Natural killer cell (primary cell): ENCODE results near the gene FRMD4A. TPM values are rescaled to one million over a fixed set of nuclear protein-coding genes. Genes with fewer than 3 reads are reported as not detected.
"Not testable (repeated sequence)": the region's sequence is repeated elsewhere in the genome, so short reads cannot be mapped to it uniquely, and the experiment has no call there.

Experiments
- ATAC-seq, 3 donors: fragments of 150-1000 bp in 2 of 3; fragments of 200-7000 bp in 1 of 3; cut with Tn5 transposase; 1 replicate in 1 of 3; 2 replicates in 2 of 3; pipeline ENCODE4 v1.10.0; 2021; ENCODE audit warnings: mild to moderate bottlenecking in 2 of 3, moderate library complexity in 2 of 3
- DNase-seq, 2 donors: peaks; one replicate each; pipeline versions ENCODE4 v3.0.0 to v3.0.0-alpha.2; 2013 to 2021; ENCODE audit warnings: mixed read lengths in 1 of 2
- H3K27ac ChIP-seq: one replicate; pipeline ENCODE4 v1.5.1; 2013; ENCODE audit warnings: mild to moderate bottlenecking, low read length
- H3K27me3 ChIP-seq: one replicate; pipeline ENCODE4 v1.6.1; 2013; ENCODE audit warnings: low read length; ENCODE audit not compliant: control insufficient read depth, insufficient read depth
- H3K36me3 ChIP-seq: one replicate; pipeline ENCODE4 v1.6.1; 2013; ENCODE audit warnings: low read length; ENCODE audit not compliant: control insufficient read depth, insufficient read depth
- H3K4me1 ChIP-seq: one replicate; pipeline ENCODE4 v1.6.1; 2013; ENCODE audit warnings: low read length; ENCODE audit not compliant: control insufficient read depth, insufficient read depth
- H3K4me3 ChIP-seq: one replicate; pipeline ENCODE4 v1.5.1; 2013; ENCODE audit warnings: low read length
- H3K9me3 ChIP-seq: one replicate; pipeline ENCODE4 v1.6.1; 2013; ENCODE audit warnings: low read length; ENCODE audit not compliant: control insufficient read depth, insufficient read depth
- H3K27ac Mint-ChIP-seq, 2 donors: one replicate each; pipeline ENCODE4 v1.8.0; 2022; ENCODE audit warnings: mild to moderate bottlenecking in 2 of 2, mixed read lengths in 2 of 2, moderate library complexity in 1 of 2
- H3K27me3 Mint-ChIP-seq, 2 donors: one replicate each; pipeline ENCODE4 v1.8.0; 2022; ENCODE audit warnings: low read depth in 2 of 2, mixed read lengths in 2 of 2
- H3K36me3 Mint-ChIP-seq: one replicate; pipeline ENCODE4 v1.8.0; 2022; ENCODE audit warnings: mixed read lengths
- H3K4me1 Mint-ChIP-seq, 2 donors: one replicate each; pipeline ENCODE4 v1.8.0; 2022; ENCODE audit warnings: mixed read lengths in 2 of 2
- H3K4me3 Mint-ChIP-seq: one replicate; pipeline ENCODE4 v1.8.0; 2022; ENCODE audit warnings: mild to moderate bottlenecking, moderate library complexity, mixed read lengths
- H3K9me3 Mint-ChIP-seq, 2 donors: one replicate each; pipeline ENCODE4 v1.8.0; 2022; ENCODE audit warnings: mixed read lengths in 2 of 2
- whole genome bisulfite sequencing: methylation state at CpG from one replicate; pipeline ENCODE4 v1.1.7; 2013; ENCODE audit warnings: missing lambda C conversion rate; ENCODE audit not compliant: insufficient coverage; 5-methylcytosine and 5-hydroxymethylcytosine counted together
- intact Hi-C: fragments of 100-400 bp; cut with micrococcal nuclease; formaldehyde crosslinking; loops from one replicate; pipeline ENCODE4 v1.14.2; 2022
- total RNA-seq, 4 donors: library from RNA; stranded (reverse); fragments of 120-200 nt in 1 of 4; gene quantifications; one replicate each; pipeline versions ENCODE4 v1.2.3 to v1.2.4, GENCODE V29; 2013 to 2022
- TF ChIP-seq, protein P1 (sequence below): fragments of 200-600 bp; IDR thresholded peaks from one replicate; pipeline ENCODE4 v1.8.0; 2022; ENCODE audit warnings: antibody characterized with exemption

FRMD4A gene
- total RNA-seq, 3 donors from 2014 or later (not counting 1 experiment from before 2014, with no cell fraction given) = 0.36 to 0.38 TPM; not detected in 1

DNA sequence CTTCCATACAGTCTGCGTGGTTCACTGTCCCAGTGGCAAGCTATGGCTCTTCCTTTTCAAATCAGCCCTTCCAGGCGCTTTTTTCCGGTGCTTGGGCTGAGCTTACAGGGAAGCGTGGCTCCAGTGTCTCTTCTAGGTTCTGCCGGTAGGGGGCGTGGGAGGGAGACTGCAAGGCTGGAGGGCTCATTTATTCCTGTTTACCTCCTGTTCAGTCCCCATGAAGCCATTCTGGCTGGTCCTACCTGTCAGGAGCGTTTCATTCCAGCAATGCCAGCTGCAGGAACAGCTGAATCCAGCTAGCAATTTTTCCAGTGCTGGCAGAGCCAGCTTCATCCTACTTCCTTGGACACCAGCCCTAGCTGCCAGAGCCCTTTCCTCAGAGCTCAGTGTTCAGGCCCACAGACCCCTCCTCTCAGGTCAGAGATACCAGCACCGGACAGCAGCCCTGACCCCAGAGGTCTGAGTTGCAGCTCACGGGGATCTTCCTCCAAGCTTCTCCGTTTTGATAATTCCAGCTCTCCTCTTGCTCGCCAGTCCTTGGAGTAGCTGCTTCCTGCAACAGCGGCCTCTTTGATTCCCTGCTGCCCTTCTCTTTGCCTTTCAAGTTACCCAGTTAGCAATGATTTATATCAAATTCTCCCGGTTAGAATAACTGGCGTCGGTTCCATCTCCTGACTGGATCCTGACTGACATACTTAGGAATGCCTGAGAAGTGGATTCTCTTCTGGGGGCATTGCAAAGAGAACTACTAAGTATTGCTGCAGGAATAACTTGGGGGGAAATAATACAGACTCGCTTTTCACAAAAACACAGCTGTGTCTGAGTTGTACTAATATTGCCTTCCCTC is 129.8 kb downstream of the FRMD4A start:
- Mint-ChIP-seq H3K27me3 (peaks cover 9 to 27% of the 10 kb centered on the region in 2 donors), H3K9me3 (no peaks in the 10 kb centered on the region), H3K4me3 (no peak overlapping the region), H3K4me1 (no peaks in the 10 kb centered on the region), H3K36me3 (no peaks in the 10 kb centered on the region), H3K27ac (no peak overlapping the region)
- DNase-seq = no peak
- intact Hi-C loops = no loop called here
- no peak overlapping the region for H3K27ac ChIP-seq
- no peak for ATAC-seq
- whole genome bisulfite sequencing = 67% methylated on average over 15 of the region's 16 CpGs
- H3K27me3 ChIP-seq = no peaks in the 10 kb centered on the region
- H3K36me3 ChIP-seq = no peaks in the 10 kb centered on the region
- TF ChIP-seq, protein P1, sequence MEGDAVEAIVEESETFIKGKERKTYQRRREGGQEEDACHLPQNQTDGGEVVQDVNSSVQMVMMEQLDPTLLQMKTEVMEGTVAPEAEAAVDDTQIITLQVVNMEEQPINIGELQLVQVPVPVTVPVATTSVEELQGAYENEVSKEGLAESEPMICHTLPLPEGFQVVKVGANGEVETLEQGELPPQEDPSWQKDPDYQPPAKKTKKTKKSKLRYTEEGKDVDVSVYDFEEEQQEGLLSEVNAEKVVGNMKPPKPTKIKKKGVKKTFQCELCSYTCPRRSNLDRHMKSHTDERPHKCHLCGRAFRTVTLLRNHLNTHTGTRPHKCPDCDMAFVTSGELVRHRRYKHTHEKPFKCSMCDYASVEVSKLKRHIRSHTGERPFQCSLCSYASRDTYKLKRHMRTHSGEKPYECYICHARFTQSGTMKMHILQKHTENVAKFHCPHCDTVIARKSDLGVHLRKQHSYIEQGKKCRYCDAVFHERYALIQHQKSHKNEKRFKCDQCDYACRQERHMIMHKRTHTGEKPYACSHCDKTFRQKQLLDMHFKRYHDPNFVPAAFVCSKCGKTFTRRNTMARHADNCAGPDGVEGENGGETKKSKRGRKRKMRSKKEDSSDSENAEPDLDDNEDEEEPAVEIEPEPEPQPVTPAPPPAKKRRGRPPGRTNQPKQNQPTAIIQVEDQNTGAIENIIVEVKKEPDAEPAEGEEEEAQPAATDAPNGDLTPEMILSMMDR = no peak
- H3K4me1 ChIP-seq = no peaks in the 10 kb centered on the region
- H3K9me3 ChIP-seq = no peaks in the 10 kb centered on the region
- H3K4me3 ChIP-seq = no peak overlapping the region

DNA sequence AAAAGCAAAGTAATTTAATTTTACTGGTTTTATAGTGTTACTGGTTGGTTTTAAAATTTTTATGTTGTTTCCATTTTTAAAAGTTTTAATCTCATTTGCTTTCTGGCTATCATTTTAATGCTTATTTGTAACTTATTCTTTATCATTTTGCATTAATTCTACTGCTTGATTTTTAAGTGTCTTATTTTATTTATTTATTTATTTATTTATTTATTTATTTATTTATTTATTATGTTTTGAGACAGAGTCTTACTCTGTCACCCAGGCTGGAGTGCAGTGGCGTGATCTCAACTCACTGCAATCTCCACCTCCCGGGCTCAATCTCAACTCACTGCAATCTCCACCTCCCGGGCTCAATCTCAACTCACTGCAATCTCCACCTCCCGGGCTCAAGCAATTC is 131.6 kb downstream of the FRMD4A start:
- ATAC-seq, H3K4me3 ChIP-seq, H3K4me1 Mint-ChIP-seq, H3K4me3 Mint-ChIP-seq, H3K4me1 ChIP-seq, H3K36me3 ChIP-seq, H3K36me3 Mint-ChIP-seq, DNase-seq, H3K27ac Mint-ChIP-seq, H3K9me3 ChIP-seq, H3K27me3 ChIP-seq, H3K27ac ChIP-seq, H3K9me3 Mint-ChIP-seq: not testable (repeated sequence)
- intact Hi-C loops = loop anchor here (5.0 to 10.0 kb wide), 2 partner anchors 358 to 626 kb away; no protein-coding TSS in a partner anchor
- 96% methylated on average over 4 of the region's 4 CpGs for WGBS
- H3K27me3 Mint-ChIP-seq = peaks cover 12 to 43% of the 10 kb centered on the region in 2 donors

DNA sequence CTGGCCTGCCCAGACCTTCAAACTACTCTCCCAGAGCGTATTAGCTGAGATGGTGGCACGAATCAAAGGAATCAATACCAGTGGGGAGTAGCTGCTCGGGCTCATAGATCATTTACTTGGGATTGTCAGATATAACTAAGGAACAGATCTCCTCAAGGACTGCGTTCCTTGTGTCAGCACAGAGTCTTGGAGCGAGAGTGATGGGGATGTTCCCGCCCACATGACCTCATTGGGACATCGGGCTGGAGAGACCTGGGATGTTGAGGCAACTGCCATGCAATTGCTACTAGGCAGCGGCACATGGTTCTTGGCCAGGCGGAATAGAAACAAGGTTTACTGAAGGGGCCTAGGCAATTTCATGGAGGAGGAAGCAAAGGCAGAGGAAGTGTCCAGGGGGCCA is 132.6 kb downstream of the FRMD4A start:
- H3K27ac ChIP-seq = no peak overlapping the region
- 85% methylated on average over 9 of the region's 9 CpGs for WGBS
- no peak overlapping the region for H3K4me3 Mint-ChIP-seq
- H3K4me1 Mint-ChIP-seq = no peaks in the 10 kb centered on the region
- H3K27ac Mint-ChIP-seq = no peak overlapping the region
- peaks cover 3% of the 10 kb centered on the region for H3K27me3 ChIP-seq
- no peak for ATAC-seq
- TF ChIP-seq, protein P1 = no peak
- H3K4me3 ChIP-seq = no peak overlapping the region
- DNase-seq = no peak
- no peaks in the 10 kb centered on the region for H3K4me1 ChIP-seq
- no peaks in the 10 kb centered on the region for H3K36me3 Mint-ChIP-seq
- H3K9me3 Mint-ChIP-seq = no peaks in the 10 kb centered on the region
- no peaks in the 10 kb centered on the region for H3K9me3 ChIP-seq
- no peaks in the 10 kb centered on the region for H3K36me3 ChIP-seq
- intact Hi-C loops = loop anchor here (5.0 to 10.0 kb wide), 2 partner anchors 359 to 627 kb away; no protein-coding TSS in a partner anchor
- H3K27me3 Mint-ChIP-seq = peaks cover 12 to 44% of the 10 kb centered on the region in 2 donors

DNA sequence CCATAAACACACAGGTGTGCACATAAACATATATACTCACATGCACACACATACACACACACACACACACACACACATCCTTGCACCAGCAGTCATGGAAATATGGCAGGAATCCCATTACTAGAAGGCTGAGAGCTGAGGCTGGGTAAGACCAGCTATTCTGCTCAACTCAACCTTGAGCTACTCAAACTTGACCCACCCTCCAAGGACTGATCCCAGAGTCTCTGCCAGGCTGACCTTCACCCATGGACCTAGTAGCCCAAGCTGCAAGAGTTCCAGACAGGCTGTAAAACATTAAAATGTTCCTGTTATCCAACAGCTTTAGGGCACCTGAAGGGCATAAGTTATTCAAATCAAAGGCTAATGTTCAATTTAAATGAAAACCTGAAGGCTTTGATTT is 134.6 kb downstream of the FRMD4A start:
- no peak for ATAC-seq
- Histone ChIP-seq H3K36me3 (no peaks in the 10 kb centered on the region), H3K27ac (no peak overlapping the region), H3K27me3 (peaks cover 3% of the 10 kb centered on the region), H3K9me3 (no peaks in the 10 kb centered on the region), H3K4me3 (no peak overlapping the region), H3K4me1 (no peaks in the 10 kb centered on the region)
- H3K27ac Mint-ChIP-seq = no peak overlapping the region
- intact Hi-C loops = loop anchor here (2.0 to 10.0 kb wide), 3 partner anchors 361 to 777 kb away; no protein-coding TSS in a partner anchor
- peaks cover 12 to 54% of the 10 kb centered on the region in 2 donors for H3K27me3 Mint-ChIP-seq
- no peaks in the 10 kb centered on the region for H3K4me1 Mint-ChIP-seq
- no peak for DNase-seq
- TF ChIP-seq, protein P1 = no peak
- no peaks in the 10 kb centered on the region for H3K36me3 Mint-ChIP-seq
- H3K4me3 Mint-ChIP-seq = no peak overlapping the region
- no peaks in the 10 kb centered on the region for H3K9me3 Mint-ChIP-seq
